H54 (cell line): ENCODE measurements around the gene VSX1.

Experiments used
- DNase-seq: peaks from one replicate; pipeline ENCODE4 v3.0.0; 2011; ENCODE audit warnings: low spot score, mixed read lengths; ENCODE audit not compliant: insufficient read length
- FAIRE-seq: peaks from 3 replicates; lab custom pipeline; 2011; peaks lifted over from hg19 to GRCh38; lab: Jason Lieb, UNC
- POLR2A ChIP-seq: IDR thresholded peaks from 2 replicates; pipeline ENCODE4 v1.6.1; 2011; ENCODE audit warnings: low read depth, mild to moderate bottlenecking, low read length

VSX1 gene

GRCh38 chr20:25057234-25058050 lies 24.5 kb downstream of the VSX1 start:
- no peak for TF ChIP-seq POLR2A
- FAIRE-seq (no peak), DNase-seq (no peak)

- FAIRE-seq (no peak), DNase-seq (no peak)
- no peak for TF ChIP-seq POLR2A
Measured at GRCh38 chr20:25056690-25057233, 25.2 kb downstream of the VSX1 start.

- DNase-seq (no peak), FAIRE-seq (no peak)
- TF ChIP-seq POLR2A = no peak
Measured at GRCh38 chr20:25055711-25056495, 26.0 kb downstream of the VSX1 start.

GRCh38 chr20:25054995-25055629 lies 26.8 kb downstream of the VSX1 start:
- DNase-seq (no peak), FAIRE-seq (no peak)
- no peak for TF ChIP-seq POLR2A

- DNase-seq (no peak), FAIRE-seq (no peak)
- TF ChIP-seq POLR2A = no peak
Measured at GRCh38 chr20:25054096-25054820, 27.7 kb downstream of the VSX1 start.

GRCh38 chr20:25053255-25054031 lies 28.5 kb downstream of the VSX1 start:
- DNase-seq (no peak), FAIRE-seq (no peak)
- TF ChIP-seq POLR2A = no peak

- DNase-seq = no peak
- no peak for TF ChIP-seq POLR2A
- FAIRE-seq = no peak
Measured at GRCh38 chr20:25052255-25053194, 29.4 kb downstream of the VSX1 start.

- no peak for TF ChIP-seq POLR2A
- no peak for DNase-seq
- FAIRE-seq = no peak
Measured at GRCh38 chr20:25051386-25052155, 30.4 kb downstream of the VSX1 start.

GRCh38 chr20:25050501-25051350 lies 31.2 kb downstream of the VSX1 start:
- DNase-seq = no peak
- no peak for FAIRE-seq
- TF ChIP-seq POLR2A = no peak

- no peak for TF ChIP-seq POLR2A
- DNase-seq = no peak
- no peak for FAIRE-seq
Measured at GRCh38 chr20:25050082-25050481, 31.9 kb downstream of the VSX1 start.
